ENCODE measurements around the gene VRK2.

VRK2 gene

DNA sequence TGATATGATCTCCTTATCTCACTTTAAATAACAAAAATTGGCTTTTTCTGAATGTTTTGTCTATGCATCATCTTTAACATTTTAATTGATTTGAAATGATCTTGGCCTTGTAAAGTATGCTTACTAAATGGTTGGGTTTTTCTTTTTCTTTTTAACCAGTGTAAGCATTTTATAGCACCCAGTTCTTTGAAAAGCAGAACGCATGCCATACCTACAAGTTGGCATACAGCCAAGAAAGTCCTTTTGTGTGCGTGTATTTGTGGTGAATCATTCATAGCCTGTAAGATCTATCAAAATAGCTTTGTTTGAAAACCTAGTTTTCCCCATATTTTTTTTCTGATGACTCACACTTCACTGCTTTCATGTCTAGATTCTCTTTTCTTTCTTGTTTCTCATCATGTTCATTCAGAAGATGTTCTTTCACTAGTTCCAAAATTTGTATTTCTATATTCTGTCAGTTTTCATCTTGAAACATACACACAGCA lies 4.1 kb upstream of the VRK2 start:
- no peaks in the 10 kb centered on the region for H3K27me3 Mint-ChIP-seq
- H3K9me3 Mint-ChIP-seq = no peaks in the 10 kb centered on the region
- H3K4me1 Mint-ChIP-seq (ENCODE audit: low read depth) = peaks cover 31% of the 10 kb centered on the region
- intact Hi-C loops (cut with micrococcal nuclease) = loop anchor here (10.0 kb wide), 1 partner anchor 138 kb away; no protein-coding TSS in a partner anchor
- H3K27ac Mint-ChIP-seq = no peak overlapping the region
- peaks cover 7% of the 10 kb centered on the region for H3K36me3 Mint-ChIP-seq (ENCODE audit: low read depth)
- H3K4me3 Mint-ChIP-seq = no peak overlapping the region

DNA sequence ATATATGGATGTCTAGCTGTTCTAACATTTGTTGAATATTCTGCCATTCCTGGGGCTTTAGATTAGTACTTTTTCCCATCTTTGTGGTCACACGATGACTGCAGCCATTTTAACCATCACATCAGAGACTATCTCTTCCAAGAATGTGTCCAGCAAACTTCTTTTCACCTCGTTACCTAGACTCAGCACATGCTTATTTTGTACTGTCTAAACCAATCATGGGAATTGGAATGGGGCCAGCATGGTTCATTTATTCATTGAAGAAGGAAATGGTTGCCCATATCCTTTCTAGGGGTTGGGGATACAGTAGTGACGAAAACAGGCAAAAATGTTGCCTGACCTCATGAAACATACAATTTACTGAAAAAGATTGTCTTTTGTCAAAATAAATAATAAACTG lies 2.5 kb upstream of the VRK2 start:
- no peaks in the 10 kb centered on the region for H3K27me3 Mint-ChIP-seq

DNA sequence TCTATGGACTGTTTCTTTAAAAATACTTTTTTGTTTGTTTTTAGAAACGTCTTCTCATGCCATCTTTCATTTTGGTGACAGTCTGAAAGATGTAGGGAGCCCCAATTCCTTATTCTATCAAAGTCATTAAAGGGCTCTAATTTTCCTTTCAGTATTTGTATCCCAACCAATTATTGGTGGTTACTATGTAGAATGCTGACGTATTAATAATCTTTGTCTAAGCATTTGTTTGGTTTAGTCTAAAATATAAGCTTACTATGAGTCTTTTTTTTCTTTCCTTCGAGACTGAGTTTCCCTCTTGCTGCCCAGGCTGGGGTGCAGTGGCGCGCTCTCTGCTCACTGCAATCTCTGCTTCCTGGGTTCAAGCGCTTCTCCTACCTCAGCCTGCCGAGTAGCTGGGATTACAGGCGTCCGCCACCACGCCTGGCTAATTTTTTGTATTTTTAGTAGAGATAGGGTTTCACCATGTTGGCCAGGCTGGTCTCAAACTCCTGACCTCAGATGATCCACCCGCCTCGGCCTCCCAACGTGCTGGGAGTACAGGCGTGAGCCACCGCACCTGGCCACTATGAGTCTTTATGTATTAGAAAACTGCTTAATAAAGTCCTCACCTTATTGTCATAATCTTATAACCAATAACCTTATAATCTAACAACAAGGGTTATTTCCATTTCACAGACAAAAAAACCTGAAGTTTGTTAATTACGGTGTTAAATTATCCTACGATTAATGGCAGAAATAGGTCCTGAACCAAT lies 849 bp upstream of the VRK2 start:
- intact Hi-C loops (cut with micrococcal nuclease) = loop anchor here (5.0 to 10.0 kb wide), 3 partner anchors 62 to 192 kb away; no protein-coding TSS in a partner anchor
- Mint-ChIP-seq H3K27me3 (no peaks in the 10 kb centered on the region), H3K27ac (peak overlapping the region; percentile 98), H3K4me1 (ENCODE audit: low read depth) (peaks cover 28% of the 10 kb centered on the region), H3K9me3 (no peaks in the 10 kb centered on the region), H3K36me3 (ENCODE audit: low read depth) (peaks cover 14% of the 10 kb centered on the region), H3K4me3 (peak overlapping the region; percentile 92)

More for the DNA sequence above, 2.5 kb upstream of the VRK2 start:
- intact Hi-C loops (cut with micrococcal nuclease) = loop anchor here (10.0 kb wide), 1 partner anchor 139 kb away; no protein-coding TSS in a partner anchor
- H3K27ac Mint-ChIP-seq = no peak overlapping the region
- H3K36me3 Mint-ChIP-seq (ENCODE audit: low read depth) = peaks cover 9% of the 10 kb centered on the region
- H3K4me3 Mint-ChIP-seq = no peak overlapping the region
- H3K4me1 Mint-ChIP-seq (ENCODE audit: low read depth) = peaks cover 32% of the 10 kb centered on the region
- H3K9me3 Mint-ChIP-seq = no peaks in the 10 kb centered on the region

DNA sequence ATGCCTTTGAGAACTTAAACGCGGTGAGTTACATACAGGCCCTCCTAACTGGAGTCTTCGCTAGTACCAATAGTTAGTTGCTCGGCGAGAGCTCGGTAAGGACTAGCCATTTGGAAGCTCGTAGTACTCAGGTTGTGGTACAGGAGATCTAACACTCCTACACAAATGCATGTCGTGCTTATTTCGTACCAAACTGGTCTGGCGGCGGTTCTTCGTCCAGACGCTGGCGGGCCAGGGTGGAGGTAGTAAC lies 346 bp upstream of the VRK2 start:
- intact Hi-C loops (cut with micrococcal nuclease) = loop anchor here (5.0 to 10.0 kb wide), 3 partner anchors 61 to 191 kb away; no protein-coding TSS in a partner anchor
- Mint-ChIP-seq H3K4me3 (peak overlapping the region; percentile 92), H3K9me3 (no peaks in the 10 kb centered on the region), H3K27me3 (no peaks in the 10 kb centered on the region), H3K27ac (peak overlapping the region; percentile 98), H3K4me1 (ENCODE audit: low read depth) (peaks cover 28% of the 10 kb centered on the region), H3K36me3 (ENCODE audit: low read depth) (peaks cover 14% of the 10 kb centered on the region)

DNA sequence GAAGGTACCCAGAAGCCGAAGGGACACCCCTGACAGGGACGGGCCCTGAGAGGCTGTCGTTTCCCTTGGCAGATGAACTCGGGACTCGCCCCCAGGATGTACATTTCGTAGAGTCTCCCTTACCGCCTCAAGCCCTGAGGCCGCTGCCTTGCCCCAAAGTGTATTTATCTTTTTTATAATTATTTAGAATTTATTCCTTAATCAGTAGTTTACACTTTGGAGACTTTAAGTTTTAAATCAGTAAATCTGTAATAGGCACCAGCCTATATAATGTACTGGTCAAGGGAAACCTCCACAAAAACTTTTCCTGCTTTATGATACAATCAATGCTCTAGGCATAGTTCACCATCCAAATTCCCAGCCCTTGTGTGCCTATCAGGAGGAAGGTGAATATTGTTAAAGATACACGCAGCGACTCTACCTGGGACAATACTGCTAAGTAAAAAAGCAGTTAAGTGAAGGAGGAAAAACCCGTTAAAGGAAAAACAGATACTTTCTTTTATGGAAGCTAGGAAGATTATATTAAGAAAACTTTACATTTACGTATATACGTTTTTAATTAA lies 848 bp downstream of the VRK2 start:
- intact Hi-C loops (cut with micrococcal nuclease) = loop anchor here (5.0 to 10.0 kb wide), 3 partner anchors 60 to 190 kb away; no protein-coding TSS in a partner anchor
- Mint-ChIP-seq H3K27ac (peak overlapping the region; percentile 98), H3K4me1 (ENCODE audit: low read depth) (peaks cover 28% of the 10 kb centered on the region)

DNA sequence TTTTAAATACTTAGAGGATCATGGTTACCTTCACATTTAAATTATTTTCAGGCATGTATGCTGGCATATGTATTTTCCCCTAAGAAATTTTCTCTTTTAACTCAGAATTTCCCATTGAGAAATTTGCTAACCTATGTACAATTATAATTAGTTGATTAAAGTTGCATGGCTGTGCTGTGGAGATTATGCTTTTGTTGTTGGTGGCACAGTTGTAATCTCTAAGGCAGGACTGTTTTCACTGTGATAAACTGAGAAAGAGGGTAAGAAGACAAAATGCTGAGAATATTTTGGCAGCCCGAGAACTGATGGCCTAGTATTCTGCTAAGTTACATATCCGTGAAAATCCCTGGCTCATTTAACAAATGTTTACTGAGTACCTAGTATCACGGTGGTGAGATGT lies 1.4 kb downstream of the VRK2 start:
- H3K27me3 Mint-ChIP-seq = no peaks in the 10 kb centered on the region

More for the DNA sequence above, 848 bp downstream of the VRK2 start:
- Mint-ChIP-seq H3K9me3 (no peaks in the 10 kb centered on the region), H3K27me3 (no peaks in the 10 kb centered on the region), H3K4me3 (peak overlapping the region; percentile 92), H3K36me3 (ENCODE audit: low read depth) (peaks cover 25% of the 10 kb centered on the region)

DNA sequence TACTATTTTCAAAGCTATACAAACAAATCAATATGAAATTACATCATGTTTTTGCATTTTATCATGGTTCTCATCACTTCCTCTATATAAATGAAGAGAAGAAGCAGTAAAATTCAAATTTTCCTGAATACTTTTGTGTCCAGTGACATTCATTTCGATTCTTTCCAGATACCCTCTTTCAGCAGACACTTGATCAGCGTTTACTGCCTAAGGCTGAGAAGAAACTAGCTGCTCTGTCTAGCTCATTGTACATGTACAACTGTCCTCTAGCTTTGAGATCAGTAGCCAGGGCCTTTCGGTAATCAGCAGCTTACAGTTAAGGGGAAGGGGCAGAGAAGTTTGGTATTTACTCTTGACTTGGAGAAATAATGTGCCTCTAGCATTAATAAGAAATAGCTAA lies 4.8 kb downstream of the VRK2 start:
- no peak overlapping the region for H3K4me3 Mint-ChIP-seq
- intact Hi-C loops (cut with micrococcal nuclease) = no loop called here
- peaks cover 40% of the 10 kb centered on the region for H3K36me3 Mint-ChIP-seq (ENCODE audit: low read depth)
- H3K27me3 Mint-ChIP-seq = no peaks in the 10 kb centered on the region
- no peak overlapping the region for H3K27ac Mint-ChIP-seq
- H3K9me3 Mint-ChIP-seq = no peaks in the 10 kb centered on the region
- peaks cover 27% of the 10 kb centered on the region for H3K4me1 Mint-ChIP-seq (ENCODE audit: low read depth)

More for the DNA sequence above, 1.4 kb downstream of the VRK2 start:
- no peaks in the 10 kb centered on the region for H3K9me3 Mint-ChIP-seq
- intact Hi-C loops (cut with micrococcal nuclease) = loop anchor here (5.0 to 10.0 kb wide), 3 partner anchors 59 to 189 kb away; no protein-coding TSS in a partner anchor
- peaks cover 28% of the 10 kb centered on the region for H3K36me3 Mint-ChIP-seq (ENCODE audit: low read depth)
- H3K4me1 Mint-ChIP-seq (ENCODE audit: low read depth) = peaks cover 28% of the 10 kb centered on the region
- no peak overlapping the region for H3K27ac Mint-ChIP-seq
- H3K4me3 Mint-ChIP-seq = no peak overlapping the region

DNA sequence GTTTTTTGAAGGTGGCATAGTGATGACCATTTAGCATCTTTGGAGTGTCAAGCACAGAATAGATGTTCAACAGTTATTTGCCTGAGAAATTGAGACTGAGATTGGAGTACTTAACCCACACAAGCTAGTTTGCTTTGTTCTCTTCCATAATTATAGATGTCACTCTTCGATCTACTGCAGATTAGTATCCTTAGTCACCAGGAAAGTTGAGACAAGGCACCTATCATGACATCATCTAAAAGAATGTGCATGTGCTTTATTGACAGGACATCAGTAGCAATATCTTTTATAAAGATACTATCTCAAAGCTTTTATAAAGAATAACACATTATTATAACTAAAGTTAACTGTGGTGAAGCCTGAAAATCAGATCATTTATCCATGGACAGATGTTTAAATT lies 6.4 kb downstream of the VRK2 start:
- Mint-ChIP-seq H3K4me3 (no peak overlapping the region), H3K27ac (no peak overlapping the region), H3K4me1 (ENCODE audit: low read depth) (peaks cover 27% of the 10 kb centered on the region), H3K9me3 (no peaks in the 10 kb centered on the region), H3K27me3 (no peaks in the 10 kb centered on the region), H3K36me3 (ENCODE audit: low read depth) (peaks cover 43% of the 10 kb centered on the region)
- intact Hi-C loops (cut with micrococcal nuclease) = no loop called here

DNA sequence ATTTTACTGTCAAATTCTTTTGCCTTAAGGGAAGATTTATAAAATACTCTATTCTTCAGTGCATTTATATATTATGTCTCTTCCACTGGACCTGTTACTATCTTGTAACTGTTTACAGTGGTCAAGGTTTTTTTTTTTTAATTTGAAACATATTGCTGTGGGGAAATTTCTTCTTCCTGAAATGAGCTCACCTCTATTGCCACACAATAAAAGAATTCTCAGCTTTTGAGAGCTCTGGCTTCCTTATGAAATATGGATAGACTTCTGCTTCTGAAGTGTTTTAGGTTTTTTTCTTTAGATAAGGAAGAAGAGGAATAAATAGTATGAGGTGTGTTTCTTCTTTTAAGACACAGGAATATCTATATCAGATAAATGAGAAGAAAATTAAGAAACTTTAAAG lies 7.7 kb downstream of the VRK2 start:
- Mint-ChIP-seq H3K27ac (no peak overlapping the region), H3K36me3 (ENCODE audit: low read depth) (peaks cover 49% of the 10 kb centered on the region), H3K9me3 (no peaks in the 10 kb centered on the region), H3K4me1 (ENCODE audit: low read depth) (peaks cover 20% of the 10 kb centered on the region), H3K27me3 (no peaks in the 10 kb centered on the region), H3K4me3 (no peak overlapping the region)
- intact Hi-C loops (cut with micrococcal nuclease) = no loop called here

DNA sequence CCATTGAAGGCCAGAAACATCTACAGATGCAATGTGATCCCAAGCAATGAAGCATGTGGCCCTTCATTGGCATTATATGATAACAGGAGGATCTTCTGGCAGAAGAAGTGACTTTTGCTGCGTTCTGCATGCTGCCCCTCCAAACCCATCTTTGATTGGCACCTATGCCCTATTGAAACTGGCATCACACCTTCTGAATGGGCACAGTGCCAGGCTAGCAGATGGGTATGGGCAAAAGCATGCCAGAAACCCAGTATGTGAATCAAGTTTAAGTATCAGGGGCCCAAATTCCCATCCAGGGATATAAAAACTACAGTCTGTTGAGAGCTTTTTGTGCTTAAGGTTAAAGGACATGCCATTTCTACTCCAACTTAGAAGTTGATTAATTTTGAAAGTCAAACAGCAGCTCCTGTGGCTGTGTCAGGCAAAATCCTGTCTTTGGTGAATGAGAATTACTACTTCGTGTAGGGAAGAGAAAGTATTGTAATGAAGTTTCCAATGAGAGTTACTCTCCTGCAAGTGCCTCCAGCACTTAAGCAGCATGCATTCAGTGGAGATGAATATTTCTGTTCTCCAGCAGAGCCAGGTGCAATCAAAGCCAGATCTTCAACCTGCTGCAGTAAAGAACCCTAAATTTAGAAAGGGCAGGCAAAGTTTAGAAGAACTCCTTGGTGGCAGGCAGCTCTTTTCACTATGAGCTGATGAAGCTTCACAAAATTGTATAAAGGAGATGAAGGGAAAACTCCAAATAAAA lies 8.6 kb downstream of the VRK2 start:
- intact Hi-C loops (cut with micrococcal nuclease) = no loop called here
- no peaks in the 10 kb centered on the region for H3K9me3 Mint-ChIP-seq
- H3K4me1 Mint-ChIP-seq (ENCODE audit: low read depth) = peaks cover 20% of the 10 kb centered on the region
- H3K27me3 Mint-ChIP-seq = no peaks in the 10 kb centered on the region
- H3K27ac Mint-ChIP-seq = no peak overlapping the region
- no peak overlapping the region for H3K4me3 Mint-ChIP-seq
- peaks cover 51% of the 10 kb centered on the region for H3K36me3 Mint-ChIP-seq (ENCODE audit: low read depth)

DNA sequence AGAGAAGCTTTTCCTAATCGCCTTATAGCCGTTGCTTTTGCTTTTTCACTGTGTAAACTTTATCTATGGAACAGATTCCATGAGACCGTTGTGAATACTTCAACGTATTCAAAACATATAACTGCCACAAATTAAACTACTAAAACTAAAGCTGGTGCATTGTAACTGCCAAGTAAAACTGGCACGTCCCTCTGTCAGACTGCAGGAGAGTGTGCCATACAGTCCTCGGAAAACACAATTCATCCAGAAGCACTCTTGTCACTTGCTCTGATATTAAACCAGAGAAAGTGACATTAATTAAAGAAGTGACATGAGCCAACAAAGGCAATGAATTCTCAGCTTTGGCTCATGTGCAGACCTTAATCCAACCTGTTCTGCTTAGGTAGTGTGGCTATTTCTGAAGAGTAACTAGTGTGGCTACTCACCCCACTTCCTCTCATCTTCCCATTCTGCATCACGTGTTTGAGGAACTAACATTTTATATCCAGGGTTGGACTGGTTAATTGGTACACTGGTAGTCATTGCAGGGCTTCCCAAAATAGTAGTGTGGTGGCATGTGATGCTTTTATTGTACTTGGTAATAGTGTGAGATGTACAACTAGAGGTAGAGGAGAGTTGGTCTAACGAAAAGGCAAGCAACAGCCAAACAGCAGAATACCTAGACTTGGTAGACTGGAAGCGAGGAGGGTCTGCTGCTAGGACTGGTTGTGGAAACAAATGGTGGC lies 9.7 kb downstream of the VRK2 start:
- intact Hi-C loops (cut with micrococcal nuclease) = no loop called here
- Mint-ChIP-seq H3K36me3 (ENCODE audit: low read depth) (peaks cover 52% of the 10 kb centered on the region), H3K9me3 (no peaks in the 10 kb centered on the region), H3K27ac (no peak overlapping the region), H3K4me3 (no peak overlapping the region), H3K4me1 (ENCODE audit: low read depth) (peaks cover 20% of the 10 kb centered on the region), H3K27me3 (no peaks in the 10 kb centered on the region)

DNA sequence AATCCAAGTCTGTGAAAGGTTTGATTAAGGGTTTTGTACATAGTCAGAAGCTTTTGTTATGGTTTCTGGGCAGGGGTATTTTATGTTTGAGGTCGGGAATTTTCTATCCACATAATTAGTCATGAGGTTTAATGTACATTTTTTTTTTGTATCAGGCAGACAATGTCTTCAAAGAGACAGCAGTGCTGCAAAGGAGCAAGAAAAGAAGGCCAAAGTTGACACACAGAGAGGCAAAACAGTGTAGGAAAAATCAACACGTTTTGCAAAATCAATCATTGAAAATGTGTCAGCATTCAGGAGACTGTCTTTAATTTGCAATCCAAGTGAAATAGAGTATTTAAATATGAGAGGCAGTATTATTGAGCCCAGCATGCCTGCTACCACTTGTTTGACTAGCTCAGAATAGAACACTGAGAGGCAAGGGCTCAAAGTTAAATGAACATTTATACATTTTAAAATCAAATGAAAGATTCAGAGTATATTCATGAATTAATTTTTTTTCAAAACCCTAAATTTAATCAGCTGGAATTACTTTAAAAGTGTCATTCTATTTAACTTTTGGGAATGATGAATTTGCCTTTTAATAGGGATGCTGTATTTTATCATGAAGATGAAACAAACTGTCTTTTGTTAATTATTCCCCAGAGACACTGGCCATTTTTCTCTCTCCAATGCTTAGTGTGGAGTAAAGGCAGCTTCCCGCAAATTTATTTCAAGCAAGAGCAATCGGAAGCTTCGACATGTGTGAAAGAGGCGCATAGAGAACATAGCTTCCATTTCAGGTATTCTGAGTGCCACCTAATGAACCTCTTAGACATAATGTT lies 11.3 kb downstream of the VRK2 start:
- Mint-ChIP-seq H3K4me3 (no peak overlapping the region), H3K27me3 (no peaks in the 10 kb centered on the region), H3K27ac (no peak overlapping the region), H3K4me1 (ENCODE audit: low read depth) (peaks cover 20% of the 10 kb centered on the region), H3K9me3 (no peaks in the 10 kb centered on the region), H3K36me3 (ENCODE audit: low read depth) (peaks cover 39% of the 10 kb centered on the region)
- intact Hi-C loops (cut with micrococcal nuclease) = no loop called here

DNA sequence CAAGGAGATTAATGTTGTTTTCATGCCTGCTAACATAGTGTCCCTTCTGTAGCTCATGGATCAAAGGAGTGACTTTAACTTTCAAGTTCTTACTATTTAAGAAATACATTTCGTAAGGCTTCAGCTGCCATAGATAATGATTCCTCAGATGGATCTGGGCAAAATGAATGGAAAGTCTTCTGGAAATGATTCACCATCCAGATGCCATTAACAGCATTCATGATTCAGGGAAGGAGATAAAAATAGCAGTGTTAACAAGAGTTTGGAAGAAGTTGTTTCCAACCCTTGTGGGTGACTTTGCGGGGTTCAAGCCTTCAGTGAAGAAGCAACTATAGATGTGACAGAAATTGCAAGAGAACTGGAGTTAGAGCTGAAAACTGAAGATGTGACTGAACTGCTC lies 17.0 kb downstream of the VRK2 start:
- intact Hi-C loops (cut with micrococcal nuclease) = no loop called here
- no peaks in the 10 kb centered on the region for H3K27me3 Mint-ChIP-seq

More for the DNA sequence above, 17.0 kb downstream of the VRK2 start:
- Mint-ChIP-seq H3K4me3 (no peak overlapping the region), H3K27ac (no peak overlapping the region), H3K9me3 (no peaks in the 10 kb centered on the region), H3K36me3 (ENCODE audit: low read depth) (peaks cover 42% of the 10 kb centered on the region), H3K4me1 (ENCODE audit: low read depth) (no peaks in the 10 kb centered on the region)

Measured in dendritic cell treated with granulocyte-macrophage colony-stimulating factor and Interleukin-4, amounts not matched to agents 40 ng/mL and 50 ng/mL, for 4 days (primary cell).